ENCODE measurements around the gene BAZ1A.

- TF ChIP-seq CTCF (IDR thresholded peaks at IDR 0.05; ENCODE audit: low read length): no peak
- no peak for TF ChIP-seq EZH2 (IDR thresholded peaks at IDR 0.05; ENCODE audit: borderline replicate concordance, low read length)
These were observed 48.5 kb downstream of the BAZ1A start for GRCh38 chr14:34826661-34827060.
